Endothelial cell of hepatic sinusoid (primary cell): ENCODE measurements around the gene NKD2.
"Not testable (repeated sequence)": the region's sequence is repeated elsewhere in the genome, so short reads cannot be mapped to it uniquely, and the experiment has no call there.

Experiments used
- in situ Hi-C: cut with HindIII; loops from 2 replicates; pipeline ENCODE4 v1.10.0; 2017; ENCODE audit warnings: low sequenced_read_pairs

NKD2 gene

GRCh38 chr5:1008451-1009358 is at the start of gene NKD2:
Gene NKD2, plus strand, starts transcription at chr5:1008802. Its CDS starts 256 bp downstream, at chr5:1009058.
- in situ Hi-C loops, result no loop called here

GRCh38 chr5:959581-960531 is 48.7 kb upstream of the NKD2 start:
- in situ Hi-C loops, result loop anchor here (10.0 kb wide), 2 partner anchors 85 to 245 kb away; partner anchors contain the start of gene SLC6A19

- in situ Hi-C loops, result loop anchor here (10.0 kb wide), 2 partner anchors 84 to 244 kb away; partner anchors contain the start of gene SLC6A19
These were observed 48.1 kb upstream of the NKD2 start for GRCh38 chr5:960551-960950.

- in situ Hi-C loops, result loop anchor here (10.0 kb wide), 2 partner anchors 84 to 244 kb away; partner anchors contain the start of gene SLC6A19
These were observed 47.4 kb upstream of the NKD2 start for GRCh38 chr5:961002-961710.

GRCh38 chr5:961711-962240 is 46.8 kb upstream of the NKD2 start:
- in situ Hi-C loops, result loop anchor here (10.0 kb wide), 2 partner anchors 83 to 243 kb away; partner anchors contain the start of gene SLC6A19

GRCh38 chr5:962386-962785 is 46.2 kb upstream of the NKD2 start:
- in situ Hi-C loops, result loop anchor here (10.0 kb wide), 2 partner anchors 82 to 242 kb away; partner anchors contain the start of gene SLC6A19

GRCh38 chr5:962801-963200 is 45.8 kb upstream of the NKD2 start:
- in situ Hi-C loops, result loop anchor here (10.0 kb wide), 2 partner anchors 82 to 242 kb away; partner anchors contain the start of gene SLC6A19

- in situ Hi-C loops, result loop anchor here (10.0 kb wide), 2 partner anchors 82 to 242 kb away; partner anchors contain the start of gene SLC6A19
These were observed 45.3 kb upstream of the NKD2 start for GRCh38 chr5:963310-963672.

- in situ Hi-C loops, result loop anchor here (10.0 kb wide), 2 partner anchors 81 to 241 kb away; partner anchors contain the start of gene SLC6A19
These were observed 44.7 kb upstream of the NKD2 start for GRCh38 chr5:963673-964531.

GRCh38 chr5:964821-965220 is 43.8 kb upstream of the NKD2 start:
- in situ Hi-C loops, result loop anchor here (10.0 kb wide), 2 partner anchors 80 to 240 kb away; partner anchors contain the start of gene SLC6A19

GRCh38 chr5:965604-966344 is 42.8 kb upstream of the NKD2 start:
- in situ Hi-C loops, result loop anchor here (10.0 kb wide), 2 partner anchors 79 to 239 kb away; partner anchors contain the start of gene SLC6A19

- in situ Hi-C loops, result loop anchor here (10.0 kb wide), 2 partner anchors 78 to 238 kb away; partner anchors contain the start of gene SLC6A19
These were observed 42.3 kb upstream of the NKD2 start for GRCh38 chr5:966345-966710.

GRCh38 chr5:966941-967340 is 41.7 kb upstream of the NKD2 start:
- in situ Hi-C loops, result loop anchor here (10.0 kb wide), 2 partner anchors 78 to 238 kb away; partner anchors contain the start of gene SLC6A19

- in situ Hi-C loops, result loop anchor here (10.0 kb wide), 2 partner anchors 76 to 236 kb away; partner anchors contain the start of gene SLC6A19
These were observed 39.7 kb upstream of the NKD2 start for GRCh38 chr5:968881-969280.

- in situ Hi-C loops, result loop anchor here (10.0 kb wide), 2 partner anchors 75 to 235 kb away; partner anchors contain the start of gene SLC6A19
These were observed 39.2 kb upstream of the NKD2 start for GRCh38 chr5:969408-969839.

GRCh38 chr5:972575-972974 is 36.0 kb upstream of the NKD2 start:
- in situ Hi-C loops, result not testable (repeated sequence)

GRCh38 chr5:976849-977751 is 31.5 kb upstream of the NKD2 start:
- in situ Hi-C loops, result no loop called here
